SU-DHL-6 (cell line): Measurements from ENCODE around the gene OSBPL5.

Experiments used
- H2AFZ ChIP-seq: fragments of 200-600 bp; sonication (generic); 2 replicates; pipeline ENCODE4 v1.6.1; 2014; ENCODE audit warnings: low read depth, mild to moderate bottlenecking, moderate library complexity, mixed read lengths, antibody characterized with exemption, low read length; ENCODE audit not compliant: severe bottlenecking
- H3F3A ChIP-seq: fragments of 200-600 bp; shearing (Covaris generic); 2 replicates; pipeline ENCODE4 v1.6.0; 2016; ENCODE audit warnings: antibody characterized with exemption, mild to moderate bottlenecking; ENCODE audit not compliant: insufficient read depth
- H3K27ac ChIP-seq: fragments of 200-600 bp; sonication (generic); 2 replicates; pipeline ENCODE4 v1.5.1; 2016; ENCODE audit warnings: low read depth, mild to moderate bottlenecking, low read length, moderate library complexity, mixed read lengths
- H3K27me3 ChIP-seq: fragments of 200-600 bp; sonication (generic), shearing (Covaris generic); 2 replicates; pipeline ENCODE4 v1.6.0; 2014; ENCODE audit warnings: mild to moderate bottlenecking, low read length
- H3K36me3 ChIP-seq: fragments of 200-600 bp; sonication (generic); 2 replicates; pipeline ENCODE4 v1.6.1; 2014; ENCODE audit warnings: mild to moderate bottlenecking, low read length, mixed read lengths
- H3K4me2 ChIP-seq: fragments of 300-600, 200-600 bp; shearing (Covaris generic), sonication (generic); 2 replicates; pipeline ENCODE4 v1.6.0; 2014; ENCODE audit warnings: low read length, low read depth, mild to moderate bottlenecking; ENCODE audit not compliant: poor library complexity, severe bottlenecking
- H3K4me3 ChIP-seq: fragments of 200-600 bp; sonication (generic); 2 replicates; pipeline ENCODE4 v1.5.1; 2014; ENCODE audit warnings: antibody characterized with exemption, low read length, mild to moderate bottlenecking, mixed read lengths; ENCODE audit not compliant: insufficient read depth, poor library complexity, severe bottlenecking
- H3K79me2 ChIP-seq: fragments of 200-600 bp; sonication (generic); 2 replicates; pipeline ENCODE4 v1.6.1; 2014; ENCODE audit warnings: mild to moderate bottlenecking, low read length, moderate library complexity; ENCODE audit not compliant: insufficient read depth
- H3K9ac ChIP-seq: fragments of 200-600 bp; sonication (generic); 2 replicates; pipeline ENCODE4 v1.7.0; 2014; ENCODE audit warnings: mild to moderate bottlenecking, low read length
- H3K9me2 ChIP-seq: fragments of 200-600 bp; sonication (generic); replicated peaks from 2 replicates; pipeline ENCODE4 v1.6.1; 2014; ENCODE audit warnings: low read length; ENCODE audit not compliant: insufficient read depth
- H3K9me3 ChIP-seq: fragments of 200-600 bp; sonication (generic); 2 replicates; pipeline ENCODE4 v1.6.1; 2014; ENCODE audit warnings: low read length, mixed read lengths; ENCODE audit not compliant: insufficient read depth
- H4K20me1 ChIP-seq: fragments of 200-600 bp; sonication (generic); 2 replicates; pipeline ENCODE4 v1.6.1; 2014; ENCODE audit warnings: low read depth, mild to moderate bottlenecking, antibody characterized with exemption, low read length, moderate library complexity, mixed read lengths
- EZH2phosphoT487 ChIP-seq: fragments of 200-600 bp; sonication (generic), shearing (Covaris generic); conservative IDR thresholded peaks from 2 replicates; pipeline ENCODE4 v1.6.1; 2018; ENCODE audit warnings: mild to moderate bottlenecking, antibody characterized with exemption, low read length, moderate library complexity, mixed read lengths
- TF ChIP-seq, protein P1 (sequence below): fragments of 200-600 bp; sonication (generic); IDR thresholded peaks from one replicate; pipeline ENCODE4 v1.5.1; 2017; ENCODE audit warnings: antibody characterized with exemption, mild to moderate bottlenecking, low read length, moderate library complexity; ENCODE audit not compliant: insufficient read depth, poor library complexity, severe bottlenecking

OSBPL5 gene, protein sequence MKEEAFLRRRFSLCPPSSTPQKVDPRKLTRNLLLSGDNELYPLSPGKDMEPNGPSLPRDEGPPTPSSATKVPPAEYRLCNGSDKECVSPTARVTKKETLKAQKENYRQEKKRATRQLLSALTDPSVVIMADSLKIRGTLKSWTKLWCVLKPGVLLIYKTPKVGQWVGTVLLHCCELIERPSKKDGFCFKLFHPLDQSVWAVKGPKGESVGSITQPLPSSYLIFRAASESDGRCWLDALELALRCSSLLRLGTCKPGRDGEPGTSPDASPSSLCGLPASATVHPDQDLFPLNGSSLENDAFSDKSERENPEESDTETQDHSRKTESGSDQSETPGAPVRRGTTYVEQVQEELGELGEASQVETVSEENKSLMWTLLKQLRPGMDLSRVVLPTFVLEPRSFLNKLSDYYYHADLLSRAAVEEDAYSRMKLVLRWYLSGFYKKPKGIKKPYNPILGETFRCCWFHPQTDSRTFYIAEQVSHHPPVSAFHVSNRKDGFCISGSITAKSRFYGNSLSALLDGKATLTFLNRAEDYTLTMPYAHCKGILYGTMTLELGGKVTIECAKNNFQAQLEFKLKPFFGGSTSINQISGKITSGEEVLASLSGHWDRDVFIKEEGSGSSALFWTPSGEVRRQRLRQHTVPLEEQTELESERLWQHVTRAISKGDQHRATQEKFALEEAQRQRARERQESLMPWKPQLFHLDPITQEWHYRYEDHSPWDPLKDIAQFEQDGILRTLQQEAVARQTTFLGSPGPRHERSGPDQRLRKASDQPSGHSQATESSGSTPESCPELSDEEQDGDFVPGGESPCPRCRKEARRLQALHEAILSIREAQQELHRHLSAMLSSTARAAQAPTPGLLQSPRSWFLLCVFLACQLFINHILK

DNA sequence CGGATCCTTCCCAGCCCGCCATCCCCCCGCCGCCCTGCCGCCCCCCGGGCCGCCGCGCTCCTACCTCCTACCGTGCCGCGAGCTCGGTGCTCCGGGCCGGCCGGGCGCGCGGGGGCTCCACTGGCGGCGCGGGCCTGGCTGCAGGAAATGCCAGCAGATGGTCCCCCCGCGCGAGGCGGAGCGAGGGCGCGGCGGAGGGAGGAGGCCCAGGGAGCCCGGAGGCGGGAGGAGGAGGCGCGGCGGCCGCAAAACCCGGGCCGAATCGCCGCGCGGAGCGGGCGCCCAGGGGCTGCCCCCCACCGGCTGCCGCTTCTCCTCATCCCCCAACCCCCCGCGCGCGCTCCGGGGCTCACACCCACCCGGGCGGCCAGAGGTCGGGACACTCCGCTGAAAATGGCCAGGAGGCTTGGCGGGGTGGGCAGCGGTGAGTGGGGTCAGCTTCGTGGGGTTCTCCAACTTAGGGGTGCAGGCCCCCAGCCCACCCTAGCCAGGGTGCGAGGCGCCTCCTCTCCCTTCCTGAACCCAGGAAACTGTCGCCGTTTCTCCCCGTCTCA is at the start of gene OSBPL5:
Gene OSBPL5, minus strand, starts transcription at position 159 of the 554 bp plus-strand sequence. CDS start 36,162 bp downstream, outside the sequence.
- no peaks in the 10 kb centered on the region for H3F3A ChIP-seq
- no peak for TF ChIP-seq EZH2phosphoT487
- TF ChIP-seq, protein P1, sequence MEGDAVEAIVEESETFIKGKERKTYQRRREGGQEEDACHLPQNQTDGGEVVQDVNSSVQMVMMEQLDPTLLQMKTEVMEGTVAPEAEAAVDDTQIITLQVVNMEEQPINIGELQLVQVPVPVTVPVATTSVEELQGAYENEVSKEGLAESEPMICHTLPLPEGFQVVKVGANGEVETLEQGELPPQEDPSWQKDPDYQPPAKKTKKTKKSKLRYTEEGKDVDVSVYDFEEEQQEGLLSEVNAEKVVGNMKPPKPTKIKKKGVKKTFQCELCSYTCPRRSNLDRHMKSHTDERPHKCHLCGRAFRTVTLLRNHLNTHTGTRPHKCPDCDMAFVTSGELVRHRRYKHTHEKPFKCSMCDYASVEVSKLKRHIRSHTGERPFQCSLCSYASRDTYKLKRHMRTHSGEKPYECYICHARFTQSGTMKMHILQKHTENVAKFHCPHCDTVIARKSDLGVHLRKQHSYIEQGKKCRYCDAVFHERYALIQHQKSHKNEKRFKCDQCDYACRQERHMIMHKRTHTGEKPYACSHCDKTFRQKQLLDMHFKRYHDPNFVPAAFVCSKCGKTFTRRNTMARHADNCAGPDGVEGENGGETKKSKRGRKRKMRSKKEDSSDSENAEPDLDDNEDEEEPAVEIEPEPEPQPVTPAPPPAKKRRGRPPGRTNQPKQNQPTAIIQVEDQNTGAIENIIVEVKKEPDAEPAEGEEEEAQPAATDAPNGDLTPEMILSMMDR = no peak
- H3K27ac ChIP-seq = no peak within 1 kb of the TSS
- H4K20me1 ChIP-seq = no peaks in the 10 kb centered on the region
- no peak within 1 kb of the TSS for H3K4me2 ChIP-seq
- H3K9me3 ChIP-seq = no peaks in the 10 kb centered on the region
- H3K9me2 ChIP-seq = no peaks in the 10 kb centered on the region
- no peak within 1 kb of the TSS for H3K9ac ChIP-seq
- H3K4me3 ChIP-seq = no peak within 1 kb of the TSS
- H3K79me2 ChIP-seq = no peaks in the 10 kb centered on the region
- no peaks in the 10 kb centered on the region for H3K36me3 ChIP-seq
- no peak within 1 kb of the TSS for H2AFZ ChIP-seq
- no peaks in the 10 kb centered on the region for H3K27me3 ChIP-seq

DNA sequence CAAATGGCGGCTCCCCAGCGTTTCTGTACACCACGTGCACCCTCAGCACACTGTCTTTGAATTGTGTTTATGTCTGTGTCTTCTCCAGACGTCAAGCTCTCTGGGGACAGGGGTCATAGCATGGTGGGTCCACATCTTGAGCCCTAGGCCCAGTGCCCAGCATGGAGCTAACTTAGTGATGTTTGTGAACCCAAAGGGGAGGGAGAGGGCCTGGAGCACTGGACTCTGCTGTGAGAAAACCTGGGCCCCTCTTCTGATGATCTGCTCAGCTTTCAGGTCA is 49.2 kb upstream of the OSBPL5 start:
- Histone ChIP-seq H3K79me2 (no peaks in the 10 kb centered on the region), H3K9me3 (no peaks in the 10 kb centered on the region), H3K4me3 (no peak overlapping the region), H4K20me1 (no peaks in the 10 kb centered on the region), H3K9ac (no peak overlapping the region), H3K27me3 (no peaks in the 10 kb centered on the region), H3F3A (no peaks in the 10 kb centered on the region), H3K27ac (no peak overlapping the region), H3K36me3 (no peaks in the 10 kb centered on the region), H2AFZ (no peak overlapping the region), H3K9me2 (no peaks in the 10 kb centered on the region), H3K4me2 (no peak overlapping the region)
- no peak for TF ChIP-seq EZH2phosphoT487
- TF ChIP-seq, protein P1 = no peak

DNA sequence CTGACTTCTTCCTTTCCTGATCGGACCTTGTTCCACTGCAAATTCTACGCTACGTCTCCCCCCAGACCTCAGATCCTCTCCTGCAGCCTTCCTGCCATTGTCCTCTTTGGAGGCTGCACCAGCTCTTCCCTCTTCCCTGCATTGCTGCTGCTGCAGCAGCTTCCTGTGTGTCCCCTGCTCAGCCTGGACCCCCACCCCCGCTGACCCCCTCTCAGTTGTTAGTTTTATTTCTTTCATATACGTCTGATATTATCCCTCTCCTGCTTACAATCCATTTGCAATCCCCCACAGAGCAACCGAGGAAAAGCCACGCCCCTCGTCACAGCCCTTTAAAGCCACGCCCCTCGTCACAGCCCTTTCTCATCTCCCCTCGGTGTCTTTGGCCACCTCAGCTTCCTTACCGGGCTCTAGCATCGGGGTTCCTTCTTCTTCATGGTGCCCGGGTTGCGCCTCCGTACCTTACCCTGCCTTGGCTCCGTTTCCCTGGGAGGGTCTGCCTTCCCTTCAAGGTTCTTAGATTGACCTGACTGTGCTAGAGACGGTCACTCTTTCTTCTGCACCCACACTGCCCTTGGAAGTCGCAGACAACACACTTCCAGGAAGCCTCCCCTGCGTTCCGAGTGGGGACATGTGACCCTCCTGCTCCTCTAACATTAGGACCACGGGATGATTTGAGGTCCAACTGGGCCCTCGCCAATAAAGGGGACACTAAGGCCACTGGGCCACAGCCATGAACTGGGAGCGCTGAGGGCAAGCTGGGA is 48.7 kb upstream of the OSBPL5 start:
- Histone ChIP-seq H3K36me3 (no peaks in the 10 kb centered on the region), H3K79me2 (no peaks in the 10 kb centered on the region), H3K27ac (no peak overlapping the region), H3K27me3 (no peaks in the 10 kb centered on the region), H3K9me3 (no peaks in the 10 kb centered on the region), H3F3A (no peaks in the 10 kb centered on the region), H3K9me2 (no peaks in the 10 kb centered on the region), H3K9ac (no peak overlapping the region), H2AFZ (no peak overlapping the region), H4K20me1 (no peaks in the 10 kb centered on the region), H3K4me3 (no peak overlapping the region), H3K4me2 (no peak overlapping the region)
- TF ChIP-seq EZH2phosphoT487 = no peak
- TF ChIP-seq, protein P1 = no peak
